HFF-Myc (cell line): Measurements from ENCODE around the gene IGSF9B.

Source experiments
- DNase-seq: peaks from one replicate; pipeline ENCODE4 v3.0.0-alpha.2; 2011; ENCODE audit warnings: low read depth; ENCODE audit errors: extremely low read depth
- H3K4me3 ChIP-seq: replicated peaks from 2 replicates; pipeline ENCODE4 v1.5.1; 2011; ENCODE audit warnings: low read depth, mild to moderate bottlenecking, control low read depth, low read length
- TF ChIP-seq, protein P1 (sequence below): IDR thresholded peaks from 2 replicates; pipeline ENCODE4 v1.5.1; 2012; ENCODE audit warnings: mild to moderate bottlenecking, low read depth, low read length, control low read depth; ENCODE audit errors: missing control alignments

Gene IGSF9B

DNA sequence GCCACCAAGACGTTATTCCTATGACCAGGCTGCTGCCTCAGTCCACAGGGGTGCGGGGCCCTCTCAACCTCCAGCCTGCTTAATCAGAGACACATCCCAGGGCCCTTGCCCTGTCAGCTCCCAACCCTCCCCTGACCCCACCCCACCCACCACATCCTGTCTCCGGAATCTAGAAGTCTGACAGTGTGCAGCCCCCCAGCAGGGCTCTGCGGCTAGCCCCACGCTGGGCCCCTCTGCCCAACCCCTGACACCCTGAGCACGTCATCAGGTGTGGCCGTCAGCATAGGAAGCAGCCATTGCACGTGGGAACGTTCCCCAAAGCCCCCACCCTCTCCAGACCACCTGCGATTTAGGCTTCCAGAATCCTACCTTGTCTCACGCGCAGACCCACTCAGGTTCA, 34.3 kb upstream of the IGSF9B start:
- no peak for DNase-seq
- TF ChIP-seq, protein P1, sequence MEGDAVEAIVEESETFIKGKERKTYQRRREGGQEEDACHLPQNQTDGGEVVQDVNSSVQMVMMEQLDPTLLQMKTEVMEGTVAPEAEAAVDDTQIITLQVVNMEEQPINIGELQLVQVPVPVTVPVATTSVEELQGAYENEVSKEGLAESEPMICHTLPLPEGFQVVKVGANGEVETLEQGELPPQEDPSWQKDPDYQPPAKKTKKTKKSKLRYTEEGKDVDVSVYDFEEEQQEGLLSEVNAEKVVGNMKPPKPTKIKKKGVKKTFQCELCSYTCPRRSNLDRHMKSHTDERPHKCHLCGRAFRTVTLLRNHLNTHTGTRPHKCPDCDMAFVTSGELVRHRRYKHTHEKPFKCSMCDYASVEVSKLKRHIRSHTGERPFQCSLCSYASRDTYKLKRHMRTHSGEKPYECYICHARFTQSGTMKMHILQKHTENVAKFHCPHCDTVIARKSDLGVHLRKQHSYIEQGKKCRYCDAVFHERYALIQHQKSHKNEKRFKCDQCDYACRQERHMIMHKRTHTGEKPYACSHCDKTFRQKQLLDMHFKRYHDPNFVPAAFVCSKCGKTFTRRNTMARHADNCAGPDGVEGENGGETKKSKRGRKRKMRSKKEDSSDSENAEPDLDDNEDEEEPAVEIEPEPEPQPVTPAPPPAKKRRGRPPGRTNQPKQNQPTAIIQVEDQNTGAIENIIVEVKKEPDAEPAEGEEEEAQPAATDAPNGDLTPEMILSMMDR: no peak
- H3K4me3 ChIP-seq: no peak overlapping the region

DNA sequence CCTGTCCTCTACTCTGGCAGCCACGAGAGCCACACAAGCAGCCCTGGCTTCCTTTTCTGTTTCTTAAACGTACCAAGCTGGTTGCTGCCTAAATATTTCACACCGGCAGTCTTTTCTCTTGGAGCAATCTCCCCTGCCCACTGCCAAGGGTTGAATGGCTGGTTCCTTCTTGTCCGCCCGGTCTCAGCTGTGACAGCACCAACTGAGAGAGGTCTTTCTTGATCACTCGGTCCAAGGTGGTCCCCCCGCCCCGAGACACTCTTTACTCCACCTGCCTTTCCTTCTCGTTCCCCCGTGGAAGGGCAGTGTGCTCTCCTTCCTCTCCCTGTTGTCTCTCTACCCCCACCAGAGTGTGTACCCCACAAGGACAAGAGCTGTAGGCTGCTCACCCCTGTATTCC, 33.7 kb upstream of the IGSF9B start:
- no peak overlapping the region for H3K4me3 ChIP-seq
- no peak for DNase-seq
- TF ChIP-seq, protein P1: no peak

DNA sequence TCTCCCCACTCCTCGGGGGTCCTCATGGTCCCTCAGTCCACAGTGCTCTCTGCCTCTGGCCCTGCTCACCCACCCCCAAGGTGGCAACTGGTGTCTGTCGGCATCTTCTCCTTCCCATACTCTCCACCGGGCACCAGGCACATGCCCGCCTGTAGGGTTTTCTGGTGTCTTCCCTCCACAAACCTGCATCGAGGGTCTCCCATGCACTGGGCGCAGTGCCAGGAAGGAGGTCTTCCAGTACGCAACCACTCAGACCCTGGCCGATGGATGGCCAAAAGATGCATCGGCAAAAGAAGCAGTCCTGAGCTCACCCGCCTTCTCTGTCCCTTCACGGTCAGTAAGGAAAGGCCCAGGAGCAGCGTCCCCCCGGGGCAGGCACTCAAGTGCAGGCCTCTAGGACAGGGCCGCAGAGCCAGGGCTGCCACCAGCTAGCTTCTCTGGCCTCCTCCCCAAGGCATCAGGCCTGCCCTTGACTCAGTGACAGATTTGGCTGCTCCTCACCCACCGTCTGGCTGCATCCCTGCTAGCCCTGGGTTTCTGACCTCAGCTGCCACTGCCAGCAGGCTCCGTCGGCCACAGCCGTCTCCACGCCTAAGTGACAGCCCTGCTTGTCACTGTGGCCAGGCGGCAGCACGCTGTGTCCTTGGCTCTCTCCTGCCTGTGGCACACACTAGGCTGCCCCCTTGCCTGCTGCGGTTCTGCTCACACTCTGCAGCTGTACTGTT, 32.1 kb upstream of the IGSF9B start:
- TF ChIP-seq, protein P1: no peak
- no peak for DNase-seq
- H3K4me3 ChIP-seq: no peak overlapping the region

DNA sequence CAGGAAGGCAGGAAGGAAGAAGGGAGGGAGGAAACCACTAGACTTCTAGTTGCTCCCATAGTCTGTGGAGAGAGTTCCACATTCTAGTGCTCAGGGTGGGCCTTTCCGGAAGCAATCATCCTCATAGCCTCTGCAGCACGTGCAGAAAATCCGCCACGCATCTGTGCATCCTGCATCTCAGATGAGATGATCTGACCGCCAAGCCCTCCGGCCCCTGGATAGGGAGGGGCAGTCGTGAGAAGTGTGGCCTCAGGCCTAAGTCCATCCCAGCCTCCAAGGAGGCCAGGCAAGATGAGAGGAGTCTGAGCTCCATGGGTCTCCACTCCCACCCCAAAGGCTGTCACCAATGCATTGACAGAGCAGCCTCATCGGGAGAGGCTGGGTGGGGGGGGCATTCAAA, 30.4 kb upstream of the IGSF9B start:
- TF ChIP-seq, protein P1: no peak
- DNase-seq: no peak
- H3K4me3 ChIP-seq: no peak overlapping the region

DNA sequence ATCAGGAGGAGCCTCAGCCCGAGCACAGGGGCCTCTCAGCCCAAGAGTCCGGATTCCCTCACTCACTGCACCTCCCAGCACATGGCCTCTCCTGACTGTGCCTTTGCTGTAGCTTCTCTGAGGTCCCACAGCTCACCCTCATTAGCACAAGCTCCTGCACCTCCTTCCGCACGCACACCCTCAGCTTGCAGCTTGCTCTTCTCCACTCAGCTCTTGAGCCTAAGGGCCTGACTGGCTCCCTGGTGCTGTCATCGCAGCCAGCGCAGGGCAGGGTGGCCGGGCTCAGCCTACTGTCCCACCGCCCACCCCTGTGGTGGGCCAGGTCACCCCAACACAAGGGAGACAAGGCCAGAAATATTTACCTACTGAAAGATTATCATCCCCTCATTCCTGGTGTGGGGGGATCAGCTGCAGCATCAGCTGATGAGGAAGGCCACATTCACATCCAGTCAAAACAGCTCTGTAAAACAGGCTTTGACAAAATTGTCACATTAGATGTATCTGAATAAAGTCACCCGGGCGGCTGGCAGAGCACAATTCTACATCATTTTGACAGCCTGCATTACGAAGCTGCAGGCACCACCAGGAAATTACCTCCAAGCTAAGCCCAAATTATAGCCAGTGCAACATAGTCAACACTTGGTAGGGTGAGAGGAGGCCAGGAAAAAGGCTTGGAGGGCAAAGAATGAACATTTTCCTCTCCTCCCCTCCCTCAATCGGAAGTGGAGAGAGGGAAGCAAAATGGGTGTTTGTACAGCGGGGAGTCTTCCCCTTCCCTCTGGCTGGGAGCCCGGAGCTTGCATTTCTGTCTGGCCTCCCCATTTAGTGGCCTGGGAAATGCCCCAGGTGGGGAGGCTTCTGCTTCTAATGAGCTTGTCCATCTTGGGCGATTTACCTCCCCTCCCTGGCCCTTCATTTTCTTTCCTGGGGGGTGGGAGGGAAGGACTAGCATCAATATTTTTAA, 29.5 kb upstream of the IGSF9B start:
- TF ChIP-seq, protein P1: no peak
- H3K4me3 ChIP-seq: no peak overlapping the region
- DNase-seq: no peak

DNA sequence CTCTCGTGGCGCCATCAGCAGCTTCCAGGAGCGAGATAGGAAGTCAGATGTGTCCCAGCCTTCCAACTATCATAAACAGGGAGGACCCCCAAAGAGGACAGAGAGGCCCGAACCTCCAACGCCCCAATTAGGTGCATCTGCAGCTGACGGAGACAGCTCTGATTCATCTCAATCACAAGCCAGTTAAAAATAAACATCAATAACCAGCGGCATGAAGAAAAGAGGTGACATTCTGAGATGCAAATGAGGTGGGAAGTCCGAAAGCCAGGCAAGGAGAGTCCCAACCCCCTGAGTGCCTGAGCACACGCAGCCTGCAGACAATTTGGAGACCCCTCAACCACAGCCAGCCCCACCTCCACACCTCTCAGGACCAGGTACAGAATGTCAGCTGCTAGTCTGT, 28.1 kb upstream of the IGSF9B start:
- no peak overlapping the region for H3K4me3 ChIP-seq
- TF ChIP-seq, protein P1: no peak
- DNase-seq: no peak
